Measurements from ENCODE around the gene MLLT1. TPM values are rescaled to one million over a fixed set of nuclear protein-coding genes. Genes with fewer than 3 reads are reported as not detected.

MLLT1 gene
- total RNA-seq, 1 experiment from 2014 or later, result 29.0 TPM

DNA sequence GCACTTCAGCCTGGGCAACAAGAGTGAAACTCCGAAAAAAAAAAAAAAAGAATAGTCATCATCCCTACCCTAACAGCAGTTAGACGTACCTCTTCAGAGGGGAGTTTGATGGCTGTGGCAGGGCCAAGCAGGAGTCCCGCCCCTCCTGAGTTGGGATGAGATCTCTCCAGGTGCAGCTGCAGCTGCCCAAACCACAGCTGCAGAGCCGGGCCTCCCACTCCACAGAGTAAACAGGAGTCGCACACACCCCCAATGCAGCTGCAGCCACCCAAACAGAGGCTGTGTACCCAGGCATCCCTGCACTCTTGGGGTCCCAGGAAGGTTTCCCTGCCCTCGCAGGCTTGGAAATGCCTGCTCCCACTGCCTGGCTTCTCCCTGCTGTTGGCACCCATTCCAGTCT lies 17.4 kb upstream of the MLLT1 start:
- Histone ChIP-seq H3K9me3 (ENCODE audit: low read length) (peaks cover 12% of the 10 kb centered on the region), H3K27me3 (ENCODE audit: low read length) (no peaks in the 10 kb centered on the region), H3K27ac (ENCODE audit: low read length) (no peak overlapping the region), H3K36me3 (ENCODE audit: low read depth, low read length) (no peaks in the 10 kb centered on the region; the same call in 1 of the 2 replicates), H3K4me2 (ENCODE audit: low read length) (no peak overlapping the region), H2AFZ (ENCODE audit: low read length) (no peak overlapping the region), H3K79me2 (ENCODE audit: low read length) (no peaks in the 10 kb centered on the region), H3K4me3 (ENCODE audit: low read length) (no peak overlapping the region), H3F3A (ENCODE audit: low read length, unreplicated experiment) (no peaks in the 10 kb centered on the region), H4K20me1 (ENCODE audit: low read length) (no peaks in the 10 kb centered on the region), H3K9me2 (replicated peaks; ENCODE audit: low read length) (no peaks in the 10 kb centered on the region), H3K9ac (ENCODE audit: low read length) (no peak overlapping the region), H3K4me1 (ENCODE audit: insufficient read depth, low read length) (no peaks in the 10 kb centered on the region)
- no TSS peak for BruUV-seq (replicated peaks)
- ATAC-seq, result no peak
- intact Hi-C loops (cut with micrococcal nuclease), result no loop called here
- POLR2A ChIA-PET (ENCODE audit: unreplicated experiment), result no interaction called here
- CTCF ChIA-PET, result no interaction called here
- TF ChIP-seq, protein P1, sequence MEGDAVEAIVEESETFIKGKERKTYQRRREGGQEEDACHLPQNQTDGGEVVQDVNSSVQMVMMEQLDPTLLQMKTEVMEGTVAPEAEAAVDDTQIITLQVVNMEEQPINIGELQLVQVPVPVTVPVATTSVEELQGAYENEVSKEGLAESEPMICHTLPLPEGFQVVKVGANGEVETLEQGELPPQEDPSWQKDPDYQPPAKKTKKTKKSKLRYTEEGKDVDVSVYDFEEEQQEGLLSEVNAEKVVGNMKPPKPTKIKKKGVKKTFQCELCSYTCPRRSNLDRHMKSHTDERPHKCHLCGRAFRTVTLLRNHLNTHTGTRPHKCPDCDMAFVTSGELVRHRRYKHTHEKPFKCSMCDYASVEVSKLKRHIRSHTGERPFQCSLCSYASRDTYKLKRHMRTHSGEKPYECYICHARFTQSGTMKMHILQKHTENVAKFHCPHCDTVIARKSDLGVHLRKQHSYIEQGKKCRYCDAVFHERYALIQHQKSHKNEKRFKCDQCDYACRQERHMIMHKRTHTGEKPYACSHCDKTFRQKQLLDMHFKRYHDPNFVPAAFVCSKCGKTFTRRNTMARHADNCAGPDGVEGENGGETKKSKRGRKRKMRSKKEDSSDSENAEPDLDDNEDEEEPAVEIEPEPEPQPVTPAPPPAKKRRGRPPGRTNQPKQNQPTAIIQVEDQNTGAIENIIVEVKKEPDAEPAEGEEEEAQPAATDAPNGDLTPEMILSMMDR (conservative IDR thresholded peaks at IDR 0.05; ENCODE audit: low read depth, low read length), result no peak
- TF ChIP-seq EZH2phosphoT487 (IDR thresholded peaks at IDR 0.05; ENCODE audit: borderline replicate concordance, low read length), result no peak
- TF ChIP-seq EZH2 (IDR thresholded peaks at IDR 0.05; ENCODE audit: low read length, unreplicated experiment), result no peak
- no peak for DNase-seq

DNA sequence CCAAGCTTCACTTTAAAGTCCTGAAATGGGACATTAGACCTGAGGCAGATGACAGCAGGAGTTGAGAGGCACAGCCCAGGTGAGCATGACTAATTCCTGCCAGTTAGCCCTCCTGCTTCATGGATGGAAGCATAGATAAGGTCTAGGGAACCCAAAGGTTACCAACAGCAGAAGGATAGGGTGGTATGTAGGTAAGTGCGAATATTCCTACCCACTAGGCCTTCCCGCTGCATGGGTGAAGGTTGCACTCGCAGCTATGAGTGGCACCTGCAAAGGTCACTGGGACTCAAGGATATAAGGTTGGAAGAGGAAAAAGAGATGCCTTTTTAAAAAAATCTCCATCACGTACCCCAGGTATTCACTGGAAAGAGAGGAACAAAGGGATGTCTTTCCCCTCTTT lies 12.2 kb upstream of the MLLT1 start:
- ATAC-seq, result no peak
- H4K20me1 ChIP-seq (ENCODE audit: low read length), result no peaks in the 10 kb centered on the region
- TF ChIP-seq EZH2 (IDR thresholded peaks at IDR 0.05; ENCODE audit: low read length, unreplicated experiment) (no peak), EZH2phosphoT487 (IDR thresholded peaks at IDR 0.05; ENCODE audit: borderline replicate concordance, low read length) (no peak)
- TF ChIP-seq, protein P1 (conservative IDR thresholded peaks at IDR 0.05; ENCODE audit: low read depth, low read length), result no peak
- H3K9me3 ChIP-seq (ENCODE audit: low read length), result peaks cover 30% of the 10 kb centered on the region
- no peaks in the 10 kb centered on the region for H3F3A ChIP-seq (ENCODE audit: low read length, unreplicated experiment)
- H3K9ac ChIP-seq (ENCODE audit: low read length), result no peak overlapping the region
- H2AFZ ChIP-seq (ENCODE audit: low read length), result no peak overlapping the region
- ChIA-PET CTCF (no interaction called here), POLR2A (ENCODE audit: unreplicated experiment) (no interaction called here)
- H3K4me1 ChIP-seq (ENCODE audit: insufficient read depth, low read length), result no peaks in the 10 kb centered on the region
- no TSS peak for BruUV-seq (replicated peaks)
- intact Hi-C loops (cut with micrococcal nuclease), result no loop called here
- no peak overlapping the region for H3K27ac ChIP-seq (ENCODE audit: low read length)
- H3K27me3 ChIP-seq (ENCODE audit: low read length), result no peaks in the 10 kb centered on the region
- DNase-seq, result no peak
- no peaks in the 10 kb centered on the region; the same call in 1 of the 2 replicates for H3K36me3 ChIP-seq (ENCODE audit: low read depth, low read length)
- no peak overlapping the region for H3K4me2 ChIP-seq (ENCODE audit: low read length)
- H3K79me2 ChIP-seq (ENCODE audit: low read length), result no peaks in the 10 kb centered on the region
- H3K4me3 ChIP-seq (ENCODE audit: low read length), result no peak overlapping the region; the same call in 1 of the 2 replicates
- no peaks in the 10 kb centered on the region for H3K9me2 ChIP-seq (replicated peaks; ENCODE audit: low read length)

DNA sequence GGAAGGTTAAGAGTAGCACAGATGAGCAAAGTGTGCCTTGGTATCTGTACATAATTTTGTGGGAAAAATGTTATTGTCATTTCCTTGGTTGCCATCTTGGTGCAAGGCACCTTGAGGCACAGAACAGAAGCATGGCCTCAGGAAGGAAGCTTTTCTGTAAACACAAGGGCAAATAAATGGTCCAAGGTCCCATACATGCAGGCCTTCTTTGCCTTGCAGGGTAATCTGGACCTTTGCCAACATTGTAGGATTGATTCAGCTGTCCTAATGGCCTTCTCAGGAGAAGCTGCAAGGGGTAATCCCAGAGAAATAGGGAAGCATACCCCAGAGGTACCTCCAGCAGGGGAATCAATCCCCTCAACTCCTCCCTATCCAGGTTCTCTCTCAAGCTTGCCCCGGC lies 9.0 kb upstream of the MLLT1 start:
- Histone ChIP-seq H3K4me1 (ENCODE audit: insufficient read depth, low read length) (no peaks in the 10 kb centered on the region), H3K4me3 (ENCODE audit: low read length) (no peak overlapping the region), H3K9me3 (ENCODE audit: low read length) (peaks cover 29% of the 10 kb centered on the region), H3K27me3 (ENCODE audit: low read length) (no peaks in the 10 kb centered on the region), H3K36me3 (ENCODE audit: low read depth, low read length) (no peaks in the 10 kb centered on the region; the same call in 1 of the 2 replicates), H4K20me1 (ENCODE audit: low read length) (no peaks in the 10 kb centered on the region), H3K9me2 (replicated peaks; ENCODE audit: low read length) (no peaks in the 10 kb centered on the region), H2AFZ (ENCODE audit: low read length) (no peak overlapping the region), H3K9ac (ENCODE audit: low read length) (no peak overlapping the region), H3K4me2 (ENCODE audit: low read length) (no peak overlapping the region), H3K27ac (ENCODE audit: low read length) (no peak overlapping the region), H3F3A (ENCODE audit: low read length, unreplicated experiment) (no peaks in the 10 kb centered on the region), H3K79me2 (ENCODE audit: low read length) (no peaks in the 10 kb centered on the region)
- BruUV-seq (replicated peaks), result no TSS peak
- DNase-seq, result no peak
- ChIA-PET POLR2A (ENCODE audit: unreplicated experiment) (no interaction called here), CTCF (interaction anchor here (0.9 kb wide), 1 partner anchor 70 kb away, joined by 3 read pairs; no protein-coding TSS in a partner anchor)
- intact Hi-C loops (cut with micrococcal nuclease), result no loop called here
- ATAC-seq, result no peak
- no peak for TF ChIP-seq EZH2phosphoT487 (IDR thresholded peaks at IDR 0.05; ENCODE audit: borderline replicate concordance, low read length)
- TF ChIP-seq, protein P1 (conservative IDR thresholded peaks at IDR 0.05; ENCODE audit: low read depth, low read length), result no peak
- no peak for TF ChIP-seq EZH2 (IDR thresholded peaks at IDR 0.05; ENCODE audit: low read length, unreplicated experiment)

Data from PC-3 (cell line).